Measurements from ENCODE around the gene MAML2. TPM values are rescaled to one million over a fixed set of nuclear protein-coding genes. Genes with fewer than 3 reads are reported as not detected.

Gene MAML2
- total and polyA plus RNA-seq, 9 of the 15 experiments (the other 6 are each of a cell fraction or from before 2014, with no cell fraction given), result 0.79 to 6.8 (median 4.8) TPM

DNA sequence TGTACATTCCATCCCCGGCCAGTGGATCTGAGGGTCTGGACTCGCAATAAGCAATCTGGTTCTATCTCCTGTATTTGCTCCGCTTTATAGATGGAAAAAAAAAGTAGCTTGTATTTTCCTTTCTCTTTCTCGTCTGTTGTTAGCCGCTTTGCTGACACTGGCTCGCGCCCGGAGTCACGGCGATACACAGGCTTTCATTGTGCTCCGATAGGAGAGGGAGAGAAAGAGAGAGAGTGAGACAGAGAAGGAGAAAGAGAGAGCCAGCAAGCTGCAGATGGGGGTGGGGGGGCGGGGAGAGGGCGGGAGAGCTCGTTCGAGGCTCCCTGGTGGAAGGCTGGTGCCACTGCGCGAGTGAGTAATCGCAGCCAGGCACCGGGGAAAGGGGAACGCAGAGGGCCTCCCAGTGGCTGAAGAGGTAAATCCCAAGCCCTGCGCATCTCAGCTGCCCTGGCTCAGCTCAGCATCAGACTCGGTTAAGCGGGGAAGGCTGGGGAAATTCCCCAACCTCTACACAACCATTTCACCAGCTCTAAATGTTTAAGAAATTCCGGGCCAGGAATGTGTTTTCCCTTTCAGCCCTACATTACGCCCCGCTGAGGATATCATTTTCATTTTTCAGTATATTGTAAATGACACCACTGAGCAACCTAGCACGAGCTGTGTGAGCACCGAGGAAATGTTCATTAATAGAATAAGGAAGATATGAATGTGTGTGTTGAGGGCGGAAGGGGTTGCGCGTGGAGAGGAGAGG, at the start of gene MAML2 (continued):
- TF ChIP-seq, protein P1, sequence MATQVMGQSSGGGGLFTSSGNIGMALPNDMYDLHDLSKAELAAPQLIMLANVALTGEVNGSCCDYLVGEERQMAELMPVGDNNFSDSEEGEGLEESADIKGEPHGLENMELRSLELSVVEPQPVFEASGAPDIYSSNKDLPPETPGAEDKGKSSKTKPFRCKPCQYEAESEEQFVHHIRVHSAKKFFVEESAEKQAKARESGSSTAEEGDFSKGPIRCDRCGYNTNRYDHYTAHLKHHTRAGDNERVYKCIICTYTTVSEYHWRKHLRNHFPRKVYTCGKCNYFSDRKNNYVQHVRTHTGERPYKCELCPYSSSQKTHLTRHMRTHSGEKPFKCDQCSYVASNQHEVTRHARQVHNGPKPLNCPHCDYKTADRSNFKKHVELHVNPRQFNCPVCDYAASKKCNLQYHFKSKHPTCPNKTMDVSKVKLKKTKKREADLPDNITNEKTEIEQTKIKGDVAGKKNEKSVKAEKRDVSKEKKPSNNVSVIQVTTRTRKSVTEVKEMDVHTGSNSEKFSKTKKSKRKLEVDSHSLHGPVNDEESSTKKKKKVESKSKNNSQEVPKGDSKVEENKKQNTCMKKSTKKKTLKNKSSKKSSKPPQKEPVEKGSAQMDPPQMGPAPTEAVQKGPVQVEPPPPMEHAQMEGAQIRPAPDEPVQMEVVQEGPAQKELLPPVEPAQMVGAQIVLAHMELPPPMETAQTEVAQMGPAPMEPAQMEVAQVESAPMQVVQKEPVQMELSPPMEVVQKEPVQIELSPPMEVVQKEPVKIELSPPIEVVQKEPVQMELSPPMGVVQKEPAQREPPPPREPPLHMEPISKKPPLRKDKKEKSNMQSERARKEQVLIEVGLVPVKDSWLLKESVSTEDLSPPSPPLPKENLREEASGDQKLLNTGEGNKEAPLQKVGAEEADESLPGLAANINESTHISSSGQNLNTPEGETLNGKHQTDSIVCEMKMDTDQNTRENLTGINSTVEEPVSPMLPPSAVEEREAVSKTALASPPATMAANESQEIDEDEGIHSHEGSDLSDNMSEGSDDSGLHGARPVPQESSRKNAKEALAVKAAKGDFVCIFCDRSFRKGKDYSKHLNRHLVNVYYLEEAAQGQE (IDR thresholded peaks at IDR 0.05; ENCODE audit: borderline replicate concordance), result peak; percentile 80
- TF ChIP-seq, protein P1 (CRISPR knock-in tag; IDR thresholded peaks at IDR 0.05; ENCODE audit: low read depth), result no peak
- TF ChIP-seq CBX2 (IDR thresholded peaks at IDR 0.05; ENCODE audit: insufficient read depth, low read length, poor library complexity, severe bottlenecking) (no peak), JUND (IDR thresholded peaks at IDR 0.05; ENCODE audit: borderline replicate concordance, low read depth, low read length) (peak; percentile 79), JUND (tag; IDR thresholded peaks at IDR 0.05; ENCODE audit: borderline replicate concordance, low read depth, low read length) (no peak; the same call in 2 of the 3 replicates), LEF1 (IDR thresholded peaks at IDR 0.05) (no peak), EP300 (IDR thresholded peaks at IDR 0.05; ENCODE audit: low read length) (peak; percentile 54; the same call in 1 of the 2 replicates), XRCC5 (IDR thresholded peaks at IDR 0.05; ENCODE audit: low read depth, low read length) (peak; percentile 74; the same call in 1 of the 2 replicates)
- TF ChIP-seq, protein P2, sequence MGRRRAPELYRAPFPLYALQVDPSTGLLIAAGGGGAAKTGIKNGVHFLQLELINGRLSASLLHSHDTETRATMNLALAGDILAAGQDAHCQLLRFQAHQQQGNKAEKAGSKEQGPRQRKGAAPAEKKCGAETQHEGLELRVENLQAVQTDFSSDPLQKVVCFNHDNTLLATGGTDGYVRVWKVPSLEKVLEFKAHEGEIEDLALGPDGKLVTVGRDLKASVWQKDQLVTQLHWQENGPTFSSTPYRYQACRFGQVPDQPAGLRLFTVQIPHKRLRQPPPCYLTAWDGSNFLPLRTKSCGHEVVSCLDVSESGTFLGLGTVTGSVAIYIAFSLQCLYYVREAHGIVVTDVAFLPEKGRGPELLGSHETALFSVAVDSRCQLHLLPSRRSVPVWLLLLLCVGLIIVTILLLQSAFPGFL (CRISPR knock-in tag; IDR thresholded peaks at IDR 0.05), result 0 out of 2 replicates have a peak, but pooled peaks have one; percentile 50
- TF ChIP-seq, protein P3, sequence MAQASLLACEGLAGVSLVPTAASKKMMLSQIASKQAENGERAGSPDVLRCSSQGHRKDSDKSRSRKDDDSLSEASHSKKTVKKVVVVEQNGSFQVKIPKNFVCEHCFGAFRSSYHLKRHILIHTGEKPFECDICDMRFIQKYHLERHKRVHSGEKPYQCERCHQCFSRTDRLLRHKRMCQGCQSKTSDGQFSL (CRISPR knock-in tag; IDR thresholded peaks at IDR 0.05), result peak; percentile 95
- TF ChIP-seq, protein P3 (tag; IDR thresholded peaks at IDR 0.05), result peak in 1 of 2 experiments; percentile 96; a peak in 2 of 4 replicates
- TF ChIP-seq, protein P4, sequence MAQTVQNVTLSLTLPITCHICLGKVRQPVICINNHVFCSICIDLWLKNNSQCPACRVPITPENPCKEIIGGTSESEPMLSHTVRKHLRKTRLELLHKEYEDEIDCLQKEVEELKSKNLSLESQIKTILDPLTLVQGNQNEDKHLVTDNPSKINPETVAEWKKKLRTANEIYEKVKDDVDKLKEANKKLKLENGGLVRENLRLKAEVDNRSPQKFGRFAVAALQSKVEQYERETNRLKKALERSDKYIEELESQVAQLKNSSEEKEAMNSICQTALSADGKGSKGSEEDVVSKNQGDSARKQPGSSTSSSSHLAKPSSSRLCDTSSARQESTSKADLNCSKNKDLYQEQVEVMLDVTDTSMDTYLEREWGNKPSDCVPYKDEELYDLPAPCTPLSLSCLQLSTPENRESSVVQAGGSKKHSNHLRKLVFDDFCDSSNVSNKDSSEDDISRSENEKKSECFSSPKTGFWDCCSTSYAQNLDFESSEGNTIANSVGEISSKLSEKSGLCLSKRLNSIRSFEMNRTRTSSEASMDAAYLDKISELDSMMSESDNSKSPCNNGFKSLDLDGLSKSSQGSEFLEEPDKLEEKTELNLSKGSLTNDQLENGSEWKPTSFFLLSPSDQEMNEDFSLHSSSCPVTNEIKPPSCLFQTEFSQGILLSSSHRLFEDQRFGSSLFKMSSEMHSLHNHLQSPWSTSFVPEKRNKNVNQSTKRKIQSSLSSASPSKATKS (CRISPR knock-in tag; IDR thresholded peaks at IDR 0.05), result no peak

All from K562 (cell line).